ENCODE measurements around the gene MVB12B.
A peak's percentile ranks its signal among the peaks of the same experiment; 100 is the strongest.

The MVB12B gene

DNA sequence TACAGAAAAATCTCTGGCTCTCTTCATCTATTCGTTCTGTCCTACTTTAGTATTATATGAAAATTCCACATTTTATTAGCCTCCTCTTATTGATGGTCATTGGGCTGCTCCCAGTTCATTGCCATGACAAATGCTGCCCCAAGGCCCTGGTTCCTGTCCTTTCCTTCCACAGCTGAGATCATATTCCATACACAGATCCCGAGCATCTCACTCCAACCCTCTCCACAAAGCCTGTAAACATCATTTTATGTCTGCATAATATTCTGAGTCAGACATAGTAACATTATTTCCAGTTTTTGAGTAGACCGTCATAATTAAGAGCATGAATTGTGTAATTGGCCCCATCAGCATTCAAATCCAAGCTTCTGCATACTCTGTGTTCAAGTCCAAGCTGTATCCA is 86.3 kb downstream of the MVB12B start:
- DNase-seq (ENCODE audit: low read depth, low spot score), result no peak
- TF ChIP-seq FOXP2 (optimal IDR thresholded peaks at IDR 0.05; ENCODE audit: control extremely low read depth, extremely low read length, insufficient read depth) (no peak), EZH2 (IDR thresholded peaks at IDR 0.05) (no peak), POLR2AphosphoS5 (IDR thresholded peaks at IDR 0.05; ENCODE audit: borderline replicate concordance, low read depth, low read length) (no peak)
- no peak overlapping the region for H3K9ac ChIP-seq (ENCODE audit: insufficient read length)
- H3K4me3 ChIP-seq, result no peak overlapping the region
- no peak overlapping the region for H3K27ac ChIP-seq
- no peaks in the 10 kb centered on the region for H3K9me3 ChIP-seq (ENCODE audit: low read depth, low read length)
- no peaks in the 10 kb centered on the region for H3K36me3 ChIP-seq (ENCODE audit: insufficient read depth, low read length)

DNA sequence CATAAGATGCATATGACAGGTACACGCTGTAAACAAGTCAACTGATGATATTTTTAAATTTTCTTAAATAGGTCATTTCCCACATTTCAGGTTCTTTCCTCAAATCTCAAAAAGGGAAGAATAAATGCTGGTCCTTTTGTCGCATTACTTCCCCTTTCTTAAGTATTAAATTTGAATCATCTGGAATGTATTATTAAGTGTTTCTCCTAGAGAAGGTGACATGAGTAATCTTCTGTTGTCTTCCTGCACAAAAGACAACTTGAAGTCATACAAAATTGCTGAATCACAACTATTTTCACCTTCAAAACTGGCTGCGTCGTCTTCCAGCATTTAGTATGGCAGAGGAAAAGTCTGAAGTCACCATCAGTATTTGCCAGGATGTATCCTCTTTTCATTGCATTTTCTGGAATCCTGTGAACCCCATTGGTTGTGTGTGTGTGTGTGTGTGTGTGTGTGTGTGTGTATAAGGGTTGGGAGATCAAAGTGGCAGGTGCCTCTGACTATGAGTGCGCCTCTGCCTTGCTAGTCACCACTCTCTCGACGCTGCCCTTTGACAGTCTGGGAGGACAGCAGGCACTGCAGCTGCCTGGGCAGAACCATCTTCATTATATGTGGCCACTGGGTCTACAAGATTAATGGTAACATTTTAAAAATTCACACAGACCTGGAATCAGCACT is 86.9 kb downstream of the MVB12B start:
- no peak overlapping the region for H3K4me3 ChIP-seq
- TF ChIP-seq EZH2 (IDR thresholded peaks at IDR 0.05), result no peak
- TF ChIP-seq FOXP2 (optimal IDR thresholded peaks at IDR 0.05; ENCODE audit: control extremely low read depth, extremely low read length, insufficient read depth), result no peak
- TF ChIP-seq POLR2AphosphoS5 (IDR thresholded peaks at IDR 0.05; ENCODE audit: borderline replicate concordance, low read depth, low read length), result no peak
- H3K36me3 ChIP-seq (ENCODE audit: insufficient read depth, low read length), result no peaks in the 10 kb centered on the region
- DNase-seq (ENCODE audit: low read depth, low spot score), result no peak
- no peak overlapping the region for H3K9ac ChIP-seq (ENCODE audit: insufficient read length)
- no peak overlapping the region for H3K27ac ChIP-seq
- no peaks in the 10 kb centered on the region for H3K9me3 ChIP-seq (ENCODE audit: low read depth, low read length)

DNA sequence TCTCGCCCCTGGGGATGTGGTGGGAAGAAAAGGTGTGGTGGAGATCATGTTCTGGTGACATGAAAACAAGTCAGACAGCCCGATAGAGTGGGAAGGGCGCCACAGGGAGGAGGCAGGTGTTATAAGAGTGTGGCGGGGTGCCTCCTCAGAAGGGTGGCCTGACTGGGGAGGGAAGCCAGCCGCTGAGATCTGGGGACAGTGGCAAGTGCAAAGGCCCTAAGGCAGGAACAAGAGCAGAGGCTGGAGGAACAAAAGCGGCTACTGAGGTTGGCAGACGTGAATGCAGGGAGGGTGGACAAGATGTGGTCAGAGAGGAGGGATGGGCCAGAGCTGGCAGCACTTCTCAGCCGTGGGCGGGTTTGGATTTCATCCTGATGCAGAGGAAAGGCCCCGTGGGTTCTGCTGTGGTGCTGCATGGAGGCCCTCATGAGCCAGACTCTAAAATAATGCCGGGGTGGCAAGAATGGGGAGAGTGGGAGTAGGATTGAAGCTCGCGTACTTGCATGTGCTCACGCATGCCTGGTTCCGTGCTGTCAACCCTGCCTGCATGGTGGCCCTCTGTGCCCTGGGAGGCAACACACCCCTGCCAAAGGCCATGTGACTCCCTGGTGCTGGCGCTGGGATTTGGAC is 89.2 kb downstream of the MVB12B start:
- Histone ChIP-seq H3K9ac (ENCODE audit: insufficient read length) (no peak overlapping the region), H3K36me3 (ENCODE audit: insufficient read depth, low read length) (no peaks in the 10 kb centered on the region), H3K4me3 (no peak overlapping the region), H3K9me3 (ENCODE audit: low read depth, low read length) (no peaks in the 10 kb centered on the region), H3K27ac (no peak overlapping the region)
- no peak for TF ChIP-seq EZH2 (IDR thresholded peaks at IDR 0.05)
- no peak for TF ChIP-seq FOXP2 (optimal IDR thresholded peaks at IDR 0.05; ENCODE audit: control extremely low read depth, extremely low read length, insufficient read depth)
- no peak for TF ChIP-seq POLR2AphosphoS5 (IDR thresholded peaks at IDR 0.05; ENCODE audit: borderline replicate concordance, low read depth, low read length)
- no peak for DNase-seq (ENCODE audit: low read depth, low spot score)

DNA sequence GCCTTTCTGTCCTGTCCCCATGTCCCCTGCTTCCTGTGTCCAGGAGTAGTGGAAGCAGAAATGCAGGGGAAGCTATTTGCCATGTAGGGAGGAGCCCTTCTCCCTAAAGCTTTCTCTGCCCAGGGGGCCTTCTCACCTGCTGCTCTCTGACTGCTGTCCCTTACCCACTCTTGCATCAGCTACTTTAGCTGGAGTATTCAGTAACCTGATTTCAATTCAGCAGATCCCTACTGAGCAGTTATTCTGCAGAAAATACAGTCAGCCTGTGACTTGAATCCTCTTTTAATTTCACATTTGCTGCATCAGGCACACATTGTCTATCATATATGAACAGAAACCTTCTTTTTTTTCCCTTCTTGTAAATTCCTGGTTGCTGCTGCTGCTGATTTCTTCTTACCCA is 90.4 kb downstream of the MVB12B start:
- no peaks in the 10 kb centered on the region for H3K36me3 ChIP-seq (ENCODE audit: insufficient read depth, low read length)
- no peak for DNase-seq (ENCODE audit: low read depth, low spot score)
- no peak overlapping the region for H3K4me3 ChIP-seq
- TF ChIP-seq EZH2 (IDR thresholded peaks at IDR 0.05) (no peak), FOXP2 (optimal IDR thresholded peaks at IDR 0.05; ENCODE audit: control extremely low read depth, extremely low read length, insufficient read depth) (no peak), POLR2AphosphoS5 (IDR thresholded peaks at IDR 0.05; ENCODE audit: borderline replicate concordance, low read depth, low read length) (no peak)
- H3K9me3 ChIP-seq (ENCODE audit: low read depth, low read length), result no peaks in the 10 kb centered on the region
- H3K9ac ChIP-seq (ENCODE audit: insufficient read length), result no peak overlapping the region
- peak overlapping the region; percentile 25; the same call in 1 of the 2 replicates for H3K27ac ChIP-seq

DNA sequence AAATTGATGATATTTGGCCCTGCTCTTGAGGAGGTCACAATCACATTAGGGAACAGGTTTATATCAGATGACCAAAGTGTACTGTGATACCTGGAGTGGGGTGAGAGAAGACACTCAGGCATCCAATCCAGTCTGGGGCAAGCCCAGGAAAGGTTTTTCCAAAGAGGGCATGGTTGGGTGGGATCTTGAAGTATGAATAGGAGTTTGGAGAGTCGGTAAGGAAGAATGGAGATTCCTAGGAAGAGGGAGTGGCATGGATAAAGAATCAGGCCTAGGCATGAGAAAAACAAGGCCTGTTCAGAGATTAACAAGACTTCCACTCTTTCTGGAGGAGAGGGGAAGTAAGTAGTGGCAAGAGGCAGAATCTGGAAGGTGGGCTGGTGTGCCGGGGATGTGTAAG is 91.1 kb downstream of the MVB12B start:
- DNase-seq (ENCODE audit: low read depth, low spot score), result no peak
- no peak overlapping the region for H3K9ac ChIP-seq (ENCODE audit: insufficient read length)
- no peaks in the 10 kb centered on the region for H3K36me3 ChIP-seq (ENCODE audit: insufficient read depth, low read length)
- TF ChIP-seq POLR2AphosphoS5 (IDR thresholded peaks at IDR 0.05; ENCODE audit: borderline replicate concordance, low read depth, low read length), result no peak
- TF ChIP-seq FOXP2 (optimal IDR thresholded peaks at IDR 0.05; ENCODE audit: control extremely low read depth, extremely low read length, insufficient read depth), result no peak
- TF ChIP-seq EZH2 (IDR thresholded peaks at IDR 0.05), result no peak
- H3K9me3 ChIP-seq (ENCODE audit: low read depth, low read length), result no peaks in the 10 kb centered on the region
- H3K27ac ChIP-seq, result peak overlapping the region; percentile 25; the same call in 1 of the 2 replicates
- no peak overlapping the region for H3K4me3 ChIP-seq

DNA sequence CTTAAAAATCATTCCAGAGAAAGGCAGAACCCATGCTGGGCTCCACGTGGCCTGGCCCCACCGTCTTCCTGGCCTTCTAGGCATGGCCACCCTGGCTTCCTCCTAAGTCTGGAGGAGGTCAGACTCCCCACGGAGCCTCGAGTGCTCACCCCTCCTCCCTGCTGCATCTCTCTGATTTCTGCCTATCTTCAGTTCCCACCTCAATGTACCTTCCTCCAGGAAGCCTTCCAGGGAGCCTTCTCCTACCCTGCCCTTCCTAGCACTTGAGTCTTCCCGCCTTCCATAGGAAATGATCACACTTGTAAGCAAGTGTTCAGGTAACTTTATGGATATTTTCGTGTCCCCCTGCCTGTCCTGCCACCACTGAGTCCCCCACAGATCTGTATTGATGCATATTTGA is 92.0 kb downstream of the MVB12B start:
- DNase-seq (ENCODE audit: low read depth, low spot score), result no peak
- H3K9me3 ChIP-seq (ENCODE audit: low read depth, low read length), result no peaks in the 10 kb centered on the region

DNA sequence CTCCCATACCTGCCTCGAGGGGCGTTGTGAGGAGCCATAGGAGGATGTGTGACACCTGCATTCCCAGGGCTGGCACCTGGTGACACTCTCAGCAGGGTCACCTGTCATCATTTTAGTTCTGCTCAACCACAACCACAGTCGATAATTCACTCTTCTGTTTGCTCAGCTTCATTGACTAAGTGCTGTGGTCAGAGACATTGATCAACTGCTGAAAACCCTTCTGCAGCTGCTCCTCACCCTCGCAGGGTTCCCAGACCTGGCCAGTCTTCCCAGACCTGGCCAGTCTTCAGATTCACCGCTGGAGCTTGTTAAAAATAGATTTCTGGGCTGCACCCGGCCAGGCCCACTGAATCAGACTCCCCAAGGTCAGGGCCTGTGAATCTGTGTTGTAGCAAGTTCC is 92.8 kb downstream of the MVB12B start:
- Histone ChIP-seq H3K9me3 (ENCODE audit: low read depth, low read length) (no peaks in the 10 kb centered on the region), H3K9ac (ENCODE audit: insufficient read length) (no peak overlapping the region), H3K27ac (no peak overlapping the region), H3K4me3 (no peak overlapping the region), H3K36me3 (ENCODE audit: insufficient read depth, low read length) (no peaks in the 10 kb centered on the region)
- DNase-seq (ENCODE audit: low read depth, low spot score), result no peak
- TF ChIP-seq FOXP2 (optimal IDR thresholded peaks at IDR 0.05; ENCODE audit: control extremely low read depth, extremely low read length, insufficient read depth), result no peak
- no peak for TF ChIP-seq POLR2AphosphoS5 (IDR thresholded peaks at IDR 0.05; ENCODE audit: borderline replicate concordance, low read depth, low read length)
- TF ChIP-seq EZH2 (IDR thresholded peaks at IDR 0.05), result no peak

More for the DNA sequence above, 92.0 kb downstream of the MVB12B start:
- no peak overlapping the region for H3K27ac ChIP-seq
- TF ChIP-seq EZH2 (IDR thresholded peaks at IDR 0.05) (no peak), POLR2AphosphoS5 (IDR thresholded peaks at IDR 0.05; ENCODE audit: borderline replicate concordance, low read depth, low read length) (no peak), FOXP2 (optimal IDR thresholded peaks at IDR 0.05; ENCODE audit: control extremely low read depth, extremely low read length, insufficient read depth) (no peak)
- no peak overlapping the region for H3K9ac ChIP-seq (ENCODE audit: insufficient read length)
- H3K36me3 ChIP-seq (ENCODE audit: insufficient read depth, low read length), result no peaks in the 10 kb centered on the region
- no peak overlapping the region for H3K4me3 ChIP-seq

DNA sequence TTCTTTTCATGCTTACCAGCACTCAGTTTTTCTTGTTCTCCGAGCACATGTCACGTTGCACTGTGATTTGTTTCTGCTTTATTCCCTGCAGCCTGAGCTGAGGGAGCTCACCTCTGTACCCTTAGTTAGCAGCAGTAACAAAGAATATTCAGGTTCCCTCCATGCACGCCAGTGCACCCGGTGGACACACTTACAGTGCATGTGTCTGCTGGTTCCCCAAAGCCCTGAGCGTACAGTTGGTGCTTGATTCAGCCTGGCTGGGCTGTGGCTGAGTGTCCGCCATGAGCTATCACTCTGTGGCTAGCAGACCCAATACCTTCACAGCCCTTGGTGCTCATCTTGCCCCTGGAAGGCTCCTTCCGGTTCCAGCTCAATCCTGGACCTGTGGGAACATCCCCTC is 93.5 kb downstream of the MVB12B start:
- TF ChIP-seq POLR2AphosphoS5 (IDR thresholded peaks at IDR 0.05; ENCODE audit: borderline replicate concordance, low read depth, low read length) (no peak), FOXP2 (optimal IDR thresholded peaks at IDR 0.05; ENCODE audit: control extremely low read depth, extremely low read length, insufficient read depth) (no peak), EZH2 (IDR thresholded peaks at IDR 0.05) (no peak)

More for the DNA sequence above, 93.5 kb downstream of the MVB12B start:
- Histone ChIP-seq H3K36me3 (ENCODE audit: insufficient read depth, low read length) (no peaks in the 10 kb centered on the region), H3K4me3 (no peak overlapping the region), H3K9ac (ENCODE audit: insufficient read length) (no peak overlapping the region), H3K27ac (no peak overlapping the region), H3K9me3 (ENCODE audit: low read depth, low read length) (no peaks in the 10 kb centered on the region)
- no peak for DNase-seq (ENCODE audit: low read depth, low spot score)
